Stimulated activated CD4-positive, alpha-beta T cell treated with anti-CD3 and anti-CD28 coated beads, TNF-alpha, amount 100 ng/mL, for 4 hours (primary cell): ENCODE results near the gene SUSD2.
"Not testable (repeated sequence)": the region's sequence is repeated elsewhere in the genome, so short reads cannot be mapped to it uniquely, and the experiment has no call there.

Experiments
- DNase-seq, 3 experiments: peaks; one replicate each; pipeline ENCODE4 v3.0.0-alpha.2; 2020; ENCODE audit warnings: low read depth in 3 of 3

SUSD2 gene

GRCh38 chr22:24176040-24176439, 5.2 kb upstream of the SUSD2 start:
- no peak for DNase-seq

- no peak for DNase-seq
Observed at GRCh38 chr22:24176630-24177029, 4.7 kb upstream of the SUSD2 start.

- no peak for DNase-seq
Observed at GRCh38 chr22:24177045-24177444, 4.2 kb upstream of the SUSD2 start.

GRCh38 chr22:24177456-24177855, 3.8 kb upstream of the SUSD2 start:
- no peak for DNase-seq

- no peak for DNase-seq
Observed at GRCh38 chr22:24178021-24178431, 3.3 kb upstream of the SUSD2 start.

- no peak for DNase-seq
Observed at GRCh38 chr22:24178502-24179440, 2.5 kb upstream of the SUSD2 start.

GRCh38 chr22:24179478-24180210, 1.6 kb upstream of the SUSD2 start:
- DNase-seq, result no peak

- DNase-seq, result no peak
Observed at GRCh38 chr22:24180316-24181087, 785 bp upstream of the SUSD2 start.

GRCh38 chr22:24181996-24182899, 961 bp downstream of the SUSD2 start:
- no peak for DNase-seq

GRCh38 chr22:24182900-24183246, 1.6 kb downstream of the SUSD2 start:
- DNase-seq, result not testable (repeated sequence)

- no peak for DNase-seq
Observed at GRCh38 chr22:24183321-24184031, 2.2 kb downstream of the SUSD2 start.

GRCh38 chr22:24184057-24184798, 2.9 kb downstream of the SUSD2 start:
- no peak for DNase-seq

- no peak for DNase-seq
Observed at GRCh38 chr22:24185001-24185500, 3.8 kb downstream of the SUSD2 start.

GRCh38 chr22:24185501-24186351, 4.4 kb downstream of the SUSD2 start:
- no peak for DNase-seq

- DNase-seq, result no peak
Observed at GRCh38 chr22:24186352-24186740, 5.1 kb downstream of the SUSD2 start.

GRCh38 chr22:24186892-24187670, 5.8 kb downstream of the SUSD2 start:
- no peak for DNase-seq

GRCh38 chr22:24187731-24188644, 6.7 kb downstream of the SUSD2 start:
- no peak for DNase-seq
